ENCODE data around the gene TTR.

- TF ChIP-seq, protein P1, sequence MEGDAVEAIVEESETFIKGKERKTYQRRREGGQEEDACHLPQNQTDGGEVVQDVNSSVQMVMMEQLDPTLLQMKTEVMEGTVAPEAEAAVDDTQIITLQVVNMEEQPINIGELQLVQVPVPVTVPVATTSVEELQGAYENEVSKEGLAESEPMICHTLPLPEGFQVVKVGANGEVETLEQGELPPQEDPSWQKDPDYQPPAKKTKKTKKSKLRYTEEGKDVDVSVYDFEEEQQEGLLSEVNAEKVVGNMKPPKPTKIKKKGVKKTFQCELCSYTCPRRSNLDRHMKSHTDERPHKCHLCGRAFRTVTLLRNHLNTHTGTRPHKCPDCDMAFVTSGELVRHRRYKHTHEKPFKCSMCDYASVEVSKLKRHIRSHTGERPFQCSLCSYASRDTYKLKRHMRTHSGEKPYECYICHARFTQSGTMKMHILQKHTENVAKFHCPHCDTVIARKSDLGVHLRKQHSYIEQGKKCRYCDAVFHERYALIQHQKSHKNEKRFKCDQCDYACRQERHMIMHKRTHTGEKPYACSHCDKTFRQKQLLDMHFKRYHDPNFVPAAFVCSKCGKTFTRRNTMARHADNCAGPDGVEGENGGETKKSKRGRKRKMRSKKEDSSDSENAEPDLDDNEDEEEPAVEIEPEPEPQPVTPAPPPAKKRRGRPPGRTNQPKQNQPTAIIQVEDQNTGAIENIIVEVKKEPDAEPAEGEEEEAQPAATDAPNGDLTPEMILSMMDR (IDR thresholded peaks at IDR 0.05) = peak; percentile 53 to 93 (median 84)
- TF ChIP-seq POLR2A (IDR thresholded peaks at IDR 0.05) = no peak
Measured at GRCh38 chr18:31555971-31556747, 35.5 kb upstream of the TTR start.
